GM03348 (cell line): ENCODE data around the gene SLC5A10.
A peak's percentile ranks its signal among the peaks of the same experiment; 100 is the strongest.
"Not testable (repeated sequence)": the region's sequence is repeated elsewhere in the genome, so short reads cannot be mapped to it uniquely, and the experiment has no call there.

Source experiments
- DNase-seq: peaks from one replicate; pipeline ENCODE4 v3.0.0; 2012; ENCODE audit warnings: low spot score

SLC5A10 gene

GRCh38 chr17:19017804-19018599 lies 66.0 kb downstream of the SLC5A10 start:
- DNase-seq: no peak

GRCh38 chr17:19018600-19018950 lies 66.6 kb downstream of the SLC5A10 start:
- DNase-seq: no peak

GRCh38 chr17:19019041-19019941 lies 67.3 kb downstream of the SLC5A10 start:
- DNase-seq: no peak

GRCh38 chr17:19020016-19020415 lies 68.1 kb downstream of the SLC5A10 start:
- no peak for DNase-seq

- not testable (repeated sequence) for DNase-seq
Observed at GRCh38 chr17:19021011-19021621, 69.2 kb downstream of the SLC5A10 start.

GRCh38 chr17:19021622-19022083 lies 69.7 kb downstream of the SLC5A10 start:
- DNase-seq: no peak

GRCh38 chr17:19022128-19022527 lies 70.2 kb downstream of the SLC5A10 start:
- DNase-seq: no peak

- no peak for DNase-seq
Observed at GRCh38 chr17:19022747-19023146, 70.8 kb downstream of the SLC5A10 start.

GRCh38 chr17:19023209-19023999 lies 71.4 kb downstream of the SLC5A10 start:
- no peak for DNase-seq

GRCh38 chr17:19024101-19025078 lies 72.4 kb downstream of the SLC5A10 start:
- DNase-seq: peak; percentile 53

GRCh38 chr17:19028671-19029070 lies 76.7 kb downstream of the SLC5A10 start:
- DNase-seq: not testable (repeated sequence)

GRCh38 chr17:19029740-19030139 lies 77.8 kb downstream of the SLC5A10 start:
- not testable (repeated sequence) for DNase-seq

- not testable (repeated sequence) for DNase-seq
Observed at GRCh38 chr17:19030771-19031449, 78.9 kb downstream of the SLC5A10 start.

GRCh38 chr17:19031729-19032128 lies 79.8 kb downstream of the SLC5A10 start:
- DNase-seq: not testable (repeated sequence)

- DNase-seq: not testable (repeated sequence)
Observed at GRCh38 chr17:19032377-19032988, 80.5 kb downstream of the SLC5A10 start.

- not testable (repeated sequence) for DNase-seq
Observed at GRCh38 chr17:19036186-19036585, 84.2 kb downstream of the SLC5A10 start.

- DNase-seq: not testable (repeated sequence)
Observed at GRCh38 chr17:19037547-19037946, 85.6 kb downstream of the SLC5A10 start.

- DNase-seq: not testable (repeated sequence)
Observed at GRCh38 chr17:19038007-19038406, 86.0 kb downstream of the SLC5A10 start.

- DNase-seq: not testable (repeated sequence)
Observed at GRCh38 chr17:19038730-19039129, 86.8 kb downstream of the SLC5A10 start.
